HTR-8/SVneo (cell line): Measurements from ENCODE around the gene ANKS1A.
"Not testable (repeated sequence)": the region's sequence is repeated elsewhere in the genome, so short reads cannot be mapped to it uniquely, and the experiment has no call there.

Experiments
- DNase-seq: peaks from one replicate; pipeline ENCODE4 v3.0.0; 2011; ENCODE audit warnings: low spot score, mixed read lengths; ENCODE audit not compliant: insufficient read length
- FAIRE-seq: peaks from 2 replicates; lab custom pipeline; 2011; peaks lifted over from hg19 to GRCh38; lab: Jason Lieb, UNC

Gene ANKS1A

GRCh38 chr6:35088281-35089215, 199.5 kb downstream of the ANKS1A start:
- DNase-seq: no peak
- no peak for FAIRE-seq

DNA sequence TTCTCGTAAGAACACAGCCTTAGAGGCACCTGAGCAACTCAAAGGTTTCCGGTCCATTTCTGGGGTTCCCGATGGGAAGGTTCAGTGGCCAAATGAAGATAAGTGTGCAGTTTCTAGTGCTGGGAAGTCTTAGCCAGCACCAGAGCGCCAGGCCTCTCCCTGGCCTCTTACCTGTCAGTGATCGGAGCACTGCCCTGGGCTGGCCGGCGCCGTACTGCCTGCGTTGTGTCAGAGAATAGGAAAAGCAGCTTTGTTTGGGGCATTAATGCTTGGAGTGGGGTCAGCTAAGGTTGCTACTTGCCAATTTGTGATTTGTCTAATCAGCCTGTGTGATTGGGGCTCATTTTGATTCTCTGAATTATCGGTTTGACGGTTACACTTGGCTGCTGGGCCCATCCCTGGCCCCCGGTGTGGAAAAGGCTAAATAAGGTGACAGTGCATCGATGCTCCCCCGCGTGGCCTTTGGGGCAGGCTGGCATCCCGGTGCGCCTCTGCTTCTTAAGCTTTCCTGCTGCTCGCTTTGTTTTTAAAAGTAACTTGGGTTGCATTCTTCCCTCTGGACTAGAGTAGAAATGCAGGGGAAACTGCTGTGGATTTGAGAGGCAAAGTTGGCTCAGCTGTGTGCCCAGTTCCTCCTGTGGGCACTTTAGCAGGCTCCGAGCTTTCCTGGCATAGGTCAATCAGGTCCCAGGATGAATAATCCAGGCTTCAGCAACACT, 200.3 kb downstream of the ANKS1A start:
- FAIRE-seq (no peak), DNase-seq (no peak)

- DNase-seq (no peak), FAIRE-seq (no peak)
Measured at GRCh38 chr6:35089935-35090505, 201.0 kb downstream of the ANKS1A start.

DNA sequence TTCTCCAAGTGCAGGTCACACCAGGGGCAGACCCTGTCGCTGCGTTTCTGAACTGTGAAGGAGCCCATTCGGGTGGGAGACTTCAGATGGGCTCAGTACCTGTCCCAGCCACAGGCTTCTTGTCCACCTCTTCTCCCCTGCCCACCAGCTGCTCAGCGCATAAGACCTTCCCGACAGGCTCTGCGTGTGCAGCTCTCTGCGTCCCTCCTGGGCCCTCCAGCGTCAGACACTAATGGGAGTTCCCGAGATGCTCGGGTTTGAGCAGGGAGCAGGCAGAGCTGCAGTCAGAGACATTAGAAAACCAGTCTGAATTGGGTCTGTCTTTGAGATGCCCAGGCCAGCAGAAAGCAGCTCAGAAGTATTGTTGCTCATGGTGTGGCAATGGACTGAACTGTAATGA, 201.7 kb downstream of the ANKS1A start:
- FAIRE-seq (no peak), DNase-seq (no peak)

GRCh38 chr6:35091346-35092083, 202.5 kb downstream of the ANKS1A start:
- FAIRE-seq (no peak), DNase-seq (no peak)

DNA sequence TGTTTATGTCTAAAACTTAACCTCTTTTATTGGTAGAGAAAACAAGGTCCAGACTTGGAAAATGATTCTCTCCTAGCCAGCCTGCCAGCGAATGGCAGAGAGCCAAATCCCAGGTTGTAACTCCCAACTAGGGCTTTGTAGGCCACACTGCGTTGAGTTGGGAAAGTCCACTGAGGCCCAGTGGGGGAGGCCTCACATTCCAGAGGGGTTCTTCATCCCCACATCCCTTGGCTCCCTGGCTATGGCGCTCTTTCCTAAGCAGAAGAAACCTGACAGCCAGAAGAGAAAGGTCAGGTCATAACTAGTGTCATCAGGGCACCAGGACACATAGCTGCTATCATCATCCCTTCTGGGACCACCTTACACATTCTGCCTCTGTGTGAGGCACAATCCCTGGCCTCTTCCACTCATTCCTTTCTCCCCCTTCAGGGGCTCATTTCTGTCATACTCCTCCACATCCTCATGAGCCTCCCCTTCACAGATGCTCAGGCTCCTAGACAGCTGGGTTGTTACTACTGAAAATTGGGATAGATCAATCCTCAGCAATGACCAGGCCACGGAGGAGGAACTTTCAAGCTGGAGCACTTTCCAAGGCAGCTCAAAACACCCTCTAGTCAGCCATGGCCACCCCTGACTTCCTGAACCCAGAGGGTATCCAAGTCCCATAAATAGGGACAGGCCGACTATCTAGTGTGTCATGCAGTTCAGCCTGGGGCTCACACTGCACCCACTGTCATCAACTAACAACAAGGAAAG, 203.5 kb downstream of the ANKS1A start:
- DNase-seq (no peak), FAIRE-seq (no peak)

GRCh38 chr6:35093118-35093445, 204.0 kb downstream of the ANKS1A start:
- FAIRE-seq (no peak), DNase-seq (no peak)

GRCh38 chr6:35093783-35094182, 204.7 kb downstream of the ANKS1A start:
- no peak for FAIRE-seq
- no peak for DNase-seq

- DNase-seq: no peak
Measured at GRCh38 chr6:35094183-35094582, 205.1 kb downstream of the ANKS1A start.

DNA sequence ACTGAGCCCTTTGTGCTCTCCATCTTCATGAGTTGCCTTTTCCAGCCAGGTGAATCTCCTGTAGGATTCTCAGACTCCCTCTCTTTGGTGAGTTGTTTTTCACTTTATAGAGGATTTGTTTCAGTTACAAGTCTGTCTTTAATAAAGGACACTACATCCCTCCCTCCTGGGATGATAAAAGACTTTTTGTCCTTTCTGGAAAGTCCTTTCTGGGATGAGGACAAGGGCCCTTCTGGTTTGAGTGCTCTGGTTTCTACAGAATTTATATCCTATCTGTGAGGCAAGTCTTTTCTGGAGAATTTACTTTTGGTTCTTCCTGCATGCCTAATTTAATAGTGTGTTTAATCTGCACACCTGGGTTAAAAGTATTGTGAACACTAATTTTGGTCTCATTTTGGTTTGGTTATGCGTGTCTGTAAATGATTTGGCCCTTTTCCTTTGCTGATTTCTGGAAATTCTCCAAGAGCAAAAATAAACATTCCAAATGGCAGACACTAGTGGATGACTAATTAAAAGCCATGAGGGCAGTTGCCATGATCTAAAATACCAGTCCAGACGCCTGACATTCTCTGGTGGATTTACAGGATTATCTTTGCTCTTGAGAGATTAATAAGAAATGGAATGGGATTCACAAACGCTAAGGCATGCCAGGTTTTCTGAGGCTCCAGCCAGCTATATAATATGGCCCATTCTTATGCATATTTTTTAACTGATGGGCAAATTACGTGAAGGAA, 207.2 kb downstream of the ANKS1A start:
- FAIRE-seq (no peak), DNase-seq (peak; percentile 65)

More at GRCh38 chr6:35094183-35094582, 205.1 kb downstream of the ANKS1A start:
- no peak for FAIRE-seq

DNA sequence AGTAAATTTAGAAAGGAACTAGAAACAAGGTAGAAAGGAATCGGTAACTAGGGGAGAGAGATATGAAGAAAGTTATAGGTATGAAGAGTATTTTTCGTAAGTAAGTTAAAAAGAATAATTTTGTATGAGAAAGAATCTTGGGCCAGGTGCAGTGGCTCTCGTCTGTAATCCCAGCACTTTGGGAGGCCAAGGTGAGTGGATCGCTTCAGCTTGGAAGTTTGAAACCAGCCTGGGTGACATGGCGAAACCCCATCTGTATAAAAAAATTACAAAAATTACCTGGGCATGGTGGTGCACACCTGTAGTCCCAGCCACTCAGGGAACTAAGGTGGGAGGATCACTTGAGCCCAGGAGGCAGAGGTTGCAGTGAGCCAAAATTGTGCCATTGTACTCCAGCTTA, 210.1 kb downstream of the ANKS1A start:
- no peak for FAIRE-seq

DNA sequence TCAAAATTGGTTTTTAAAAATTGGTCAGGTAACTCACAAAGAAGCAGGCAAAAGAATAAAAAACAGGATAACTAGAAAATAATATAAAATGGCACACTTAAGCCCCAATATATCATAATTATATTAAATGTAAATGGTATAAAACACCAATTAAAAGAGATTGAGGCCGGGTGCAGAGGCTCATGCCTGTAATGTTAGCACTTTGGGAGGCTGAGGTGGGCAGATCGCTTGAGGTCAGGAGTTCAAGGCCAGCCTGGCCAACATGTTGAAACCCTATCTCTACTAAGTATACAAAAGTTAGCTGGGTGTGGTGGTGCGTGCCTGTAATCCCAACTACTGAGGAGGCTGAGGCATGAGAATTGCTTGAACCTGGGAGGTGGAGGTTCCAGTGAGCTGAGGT, 216.0 kb downstream of the ANKS1A start:
- DNase-seq (no peak), FAIRE-seq (no peak)

More for the DNA sequence above, 210.1 kb downstream of the ANKS1A start:
- no peak for DNase-seq

DNA sequence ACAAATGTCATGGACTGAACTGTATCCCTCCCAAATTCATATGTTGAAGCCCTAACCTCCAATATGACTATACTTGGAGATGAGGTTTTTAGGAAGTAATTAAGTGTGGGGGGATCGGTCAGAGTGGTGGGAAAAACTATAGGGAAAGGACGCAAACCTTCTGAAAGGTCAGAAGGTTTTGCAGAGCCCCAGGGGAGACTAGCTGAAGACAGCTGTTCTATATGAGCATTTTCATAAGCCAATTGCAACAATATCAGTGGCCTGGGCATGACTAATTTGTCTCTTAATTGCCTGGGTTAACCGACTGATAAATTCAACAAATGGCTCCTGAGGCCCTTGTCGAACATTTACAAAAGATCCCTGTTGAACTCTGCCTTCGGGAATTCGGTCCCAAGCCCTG, 217.0 kb downstream of the ANKS1A start:
- FAIRE-seq, DNase-seq: not testable (repeated sequence)

DNA sequence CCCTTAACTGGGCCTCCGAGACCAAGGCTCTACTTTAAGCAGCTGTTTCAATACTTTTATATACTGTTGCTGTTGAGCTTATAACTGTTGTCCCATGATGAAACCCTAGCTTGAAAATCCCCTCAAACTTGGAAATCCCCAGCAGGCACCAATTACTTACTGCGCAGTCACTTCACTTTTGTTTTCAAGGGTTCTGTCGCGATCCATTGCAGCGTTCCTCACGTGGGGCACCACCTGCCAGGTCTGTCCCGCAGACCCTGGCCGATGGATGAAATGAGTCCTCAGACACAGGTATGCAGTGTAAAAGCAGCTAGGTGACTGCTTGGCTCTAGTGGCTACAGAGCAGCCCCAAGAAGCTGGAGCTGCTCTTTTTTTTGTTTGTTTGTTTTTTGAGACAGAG, 218.2 kb downstream of the ANKS1A start:
- DNase-seq, FAIRE-seq: not testable (repeated sequence)

GRCh38 chr6:35107761-35108160, 218.7 kb downstream of the ANKS1A start:
- not testable (repeated sequence) for DNase-seq, FAIRE-seq

- FAIRE-seq: no peak
Measured at GRCh38 chr6:35108309-35108885, 219.3 kb downstream of the ANKS1A start.

DNA sequence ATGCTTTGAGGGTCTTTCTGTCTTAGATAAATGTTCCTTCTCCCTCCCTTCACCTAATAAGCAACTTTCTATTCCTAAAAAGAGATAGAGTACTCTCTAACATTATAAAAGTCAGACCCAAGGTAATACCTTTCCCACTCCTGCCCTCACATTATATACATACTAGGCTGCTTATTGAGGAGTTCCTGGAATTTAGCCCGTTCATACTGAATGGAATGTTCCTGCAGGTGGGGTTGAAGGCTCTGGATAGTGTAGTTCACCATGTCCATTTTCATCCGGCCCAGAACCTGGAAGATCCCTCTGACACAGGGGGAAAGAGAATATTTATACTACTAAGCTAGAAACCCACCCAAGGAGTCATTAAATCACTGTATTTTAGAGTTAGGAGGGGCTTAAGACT, 231.7 kb downstream of the ANKS1A start:
- DNase-seq: no peak
- FAIRE-seq: no peak

More at GRCh38 chr6:35108309-35108885, 219.3 kb downstream of the ANKS1A start:
- no peak for DNase-seq

DNA sequence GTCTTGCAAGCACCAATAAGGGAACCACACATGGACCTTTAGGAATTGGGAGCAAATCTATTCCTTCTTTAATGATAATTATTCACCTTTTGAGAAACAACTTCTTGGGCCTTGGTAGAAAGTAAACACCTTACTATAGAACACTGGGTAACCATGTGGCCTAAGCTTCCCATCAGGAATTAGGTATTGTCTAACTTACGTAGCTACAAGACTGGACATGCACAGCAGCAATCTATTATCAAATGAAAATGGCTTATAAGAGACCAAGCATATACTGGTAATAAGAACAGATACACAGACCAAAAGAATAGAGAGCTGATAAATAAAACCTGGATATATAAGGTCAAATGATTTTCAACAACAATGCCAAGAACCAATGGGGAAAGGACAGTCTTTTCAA, 235.3 kb downstream of the ANKS1A start:
- no peak for DNase-seq

DNA sequence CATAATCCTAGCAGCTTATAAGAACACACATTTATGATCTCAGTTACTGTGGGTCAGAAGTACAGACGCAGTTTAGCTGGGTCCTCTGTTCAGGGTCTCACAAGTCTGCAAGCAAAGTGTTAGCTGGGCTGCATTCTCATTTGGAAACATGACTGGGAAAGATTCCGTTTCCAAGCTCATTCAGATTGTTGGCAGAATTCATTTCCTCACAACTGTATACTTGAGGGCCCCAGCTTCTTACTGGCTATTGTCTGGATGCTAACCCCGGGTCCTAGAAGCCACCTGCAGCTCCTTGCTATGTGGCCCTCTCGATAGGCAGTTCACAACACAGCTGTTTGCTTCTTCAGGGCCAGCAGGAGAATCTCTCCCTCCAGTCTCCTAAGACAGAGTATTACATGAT, 239.0 kb downstream of the ANKS1A start:
- no peak for FAIRE-seq
- DNase-seq: no peak

More for the DNA sequence above, 235.3 kb downstream of the ANKS1A start:
- FAIRE-seq: peak; percentile 9
